GM23338 (cell line): ENCODE data around the gene PLBD1. TPM values are rescaled to one million over a fixed set of nuclear protein-coding genes. Genes with fewer than 3 reads are reported as not detected.

Source experiments
- ATAC-seq: fragments of 200-7000 bp; cut with Tn5 transposase; 3 replicates; pipeline ENCODE4 v1.9.1; 2020
- DNase-seq: peaks from one replicate; pipeline ENCODE4 v3.0.0-alpha.2; 2015; ENCODE audit warnings: low spot score
- H2AFZ ChIP-seq: fragments of 200-600 bp; sonication (generic); 2 replicates; pipeline ENCODE4 v1.8.0; 2016; ENCODE audit warnings: antibody characterized with exemption, mild to moderate bottlenecking, moderate library complexity
- H3F3A ChIP-seq: fragments of 200-600 bp; sonication (generic); replicated peaks from 2 replicates; pipeline ENCODE4 v1.8.0; 2017; ENCODE audit warnings: antibody characterized with exemption, mixed run types, low read depth
- H3K27ac ChIP-seq: fragments of 200-600 bp; sonication (generic); 2 replicates; pipeline ENCODE4 v1.6.1; 2016; ENCODE audit warnings: low read depth
- H3K27me3 ChIP-seq: fragments of 200-600 bp; sonication (generic); 2 replicates; pipeline ENCODE4 v1.8.0; 2016; ENCODE audit warnings: mild to moderate bottlenecking, mixed run types, moderate library complexity; ENCODE audit not compliant: insufficient read depth
- H3K36me3 ChIP-seq: fragments of 200-600 bp; sonication (generic); 2 replicates; pipeline ENCODE4 v1.8.0; 2016; ENCODE audit warnings: mild to moderate bottlenecking; ENCODE audit not compliant: insufficient read depth
- H3K4me1 ChIP-seq: fragments of 200-600 bp; sonication (generic); 2 replicates; pipeline ENCODE4 v1.8.0; 2016; ENCODE audit warnings: mild to moderate bottlenecking, moderate library complexity; ENCODE audit not compliant: insufficient read depth
- H3K4me2 ChIP-seq: fragments of 200-600 bp; sonication (generic); 2 replicates; pipeline ENCODE4 v1.7.1; 2017; ENCODE audit warnings: mixed run types
- H3K4me3 ChIP-seq: fragments of 200-600 bp; sonication (generic); 2 replicates; pipeline ENCODE4 v1.6.1; 2016; ENCODE audit warnings: mixed run types
- H3K79me2 ChIP-seq: fragments of 200-600 bp; sonication (generic); replicated peaks from 2 replicates; pipeline ENCODE4 v1.8.0; 2017; ENCODE audit warnings: mild to moderate bottlenecking; ENCODE audit not compliant: insufficient read depth
- H3K9me2 ChIP-seq: fragments of 200-600 bp; sonication (generic); 2 replicates; pipeline ENCODE4 v1.8.0; 2017; ENCODE audit not compliant: insufficient read depth
- H4K20me1 ChIP-seq: fragments of 200-600 bp; sonication (generic); replicated peaks from 2 replicates; pipeline ENCODE4 v1.8.0; 2017; ENCODE audit warnings: mild to moderate bottlenecking; ENCODE audit not compliant: insufficient read depth
- H3K27ac Mint-ChIP-seq: 2 replicates; pipeline ENCODE4 v1.8.0; 2020; ENCODE audit warnings: inconsistent platforms, mild to moderate bottlenecking, moderate library complexity, mixed read lengths
- H3K27me3 Mint-ChIP-seq: 3 replicates; pipeline ENCODE4 v1.8.0; 2022; ENCODE audit warnings: low read depth, mild to moderate bottlenecking, moderate library complexity, mixed read lengths, inconsistent platforms; ENCODE audit not compliant: insufficient read depth, poor library complexity
- H3K36me3 Mint-ChIP-seq: 3 replicates; pipeline ENCODE4 v1.8.0; 2021; ENCODE audit warnings: low read depth, mild to moderate bottlenecking, inconsistent platforms, moderate library complexity, mixed read lengths
- H3K4me1 Mint-ChIP-seq: 3 replicates; pipeline ENCODE4 v1.8.0; 2020; ENCODE audit warnings: mild to moderate bottlenecking, inconsistent platforms, mixed read lengths
- H3K4me3 Mint-ChIP-seq: 3 replicates; pipeline ENCODE4 v1.8.0; 2021; ENCODE audit warnings: moderate library complexity, mild to moderate bottlenecking, inconsistent platforms, mixed read lengths
- H3K9me3 Mint-ChIP-seq: 3 replicates; pipeline ENCODE4 v1.8.0; 2020; ENCODE audit warnings: moderate library complexity, mild to moderate bottlenecking, inconsistent platforms, mixed read lengths
- CREB1 ChIP-seq: fragments of 250-450 bp; sonication (Bioruptor Pico); IDR thresholded peaks from 2 replicates; pipeline ENCODE4 v1.5.0; 2020; ENCODE audit warnings: low read depth, mild to moderate bottlenecking, moderate library complexity
- CTCF ChIP-seq, 2 experiments: fragments of 200-600 bp in 1 of 2; sonication (generic) in 1 of 2; conservative IDR thresholded peaks; 2 replicates each; pipeline versions ENCODE4 v1.5.1 to v1.6.1; 2016 to 2017; ENCODE audit warnings: antibody characterized with exemption in 2 of 2, low read depth in 2 of 2, mild to moderate bottlenecking in 2 of 2, moderate library complexity in 1 of 2
- EZH2 ChIP-seq: fragments of 200-600 bp; sonication (generic); IDR thresholded peaks from one replicate; pipeline ENCODE4 v1.8.0; 2017; ENCODE audit warnings: antibody characterized with exemption, mild to moderate bottlenecking, low read depth; ENCODE audit not compliant: unreplicated experiment
- JUNB ChIP-seq: IDR thresholded peaks from one replicate; pipeline ENCODE4 v1.6.1; 2016; ENCODE audit warnings: antibody characterized with exemption; ENCODE audit not compliant: unreplicated experiment
- NANOG ChIP-seq: IDR thresholded peaks from 2 replicates; pipeline ENCODE4 v1.6.1; 2016; ENCODE audit warnings: antibody characterized with exemption, borderline replicate concordance
- POLR2AphosphoS5 ChIP-seq: IDR thresholded peaks from 2 replicates; pipeline ENCODE4 v1.6.1; 2016; ENCODE audit warnings: antibody characterized with exemption, low read depth
- REST ChIP-seq: IDR thresholded peaks from one replicate; pipeline ENCODE4 v1.6.1; 2018; ENCODE audit warnings: antibody characterized with exemption; ENCODE audit not compliant: unreplicated experiment
- STAT1 ChIP-seq: IDR thresholded peaks from one replicate; pipeline ENCODE4 v1.6.1; 2016; ENCODE audit warnings: antibody characterized with exemption; ENCODE audit not compliant: unreplicated experiment
- ZNF331 ChIP-seq: fragments of 250-450 bp; sonication (Bioruptor Pico); IDR thresholded peaks from 2 replicates; pipeline ENCODE4 v1.5.0; 2020; ENCODE audit warnings: low read depth, mild to moderate bottlenecking, moderate library complexity
- polyA plus RNA-seq: library from polyadenylated mRNA; unstranded; fragments of >200 nt; fragmentation: Nextera tagmentation; extraction: Ambion mirVana; gene quantifications from 2 replicates; pipeline ENCODE4 v1.2.1, GENCODE V29; 2016
- total RNA-seq: library from RNA; depleted of rRNA; stranded (reverse); fragments of >200 nt; shearing (Covaris generic); gene quantifications from 2 replicates; pipeline ENCODE4 v1.2.3, GENCODE V29; 2014
- TF ChIP-seq, protein P1 (sequence below): IDR thresholded peaks from 2 replicates; pipeline ENCODE4 v1.6.1; 2016; ENCODE audit warnings: antibody characterized with exemption

Gene PLBD1
- total and polyA plus RNA-seq, 2 experiments from 2014 or later, result 10.2 to 16.3 TPM

DNA sequence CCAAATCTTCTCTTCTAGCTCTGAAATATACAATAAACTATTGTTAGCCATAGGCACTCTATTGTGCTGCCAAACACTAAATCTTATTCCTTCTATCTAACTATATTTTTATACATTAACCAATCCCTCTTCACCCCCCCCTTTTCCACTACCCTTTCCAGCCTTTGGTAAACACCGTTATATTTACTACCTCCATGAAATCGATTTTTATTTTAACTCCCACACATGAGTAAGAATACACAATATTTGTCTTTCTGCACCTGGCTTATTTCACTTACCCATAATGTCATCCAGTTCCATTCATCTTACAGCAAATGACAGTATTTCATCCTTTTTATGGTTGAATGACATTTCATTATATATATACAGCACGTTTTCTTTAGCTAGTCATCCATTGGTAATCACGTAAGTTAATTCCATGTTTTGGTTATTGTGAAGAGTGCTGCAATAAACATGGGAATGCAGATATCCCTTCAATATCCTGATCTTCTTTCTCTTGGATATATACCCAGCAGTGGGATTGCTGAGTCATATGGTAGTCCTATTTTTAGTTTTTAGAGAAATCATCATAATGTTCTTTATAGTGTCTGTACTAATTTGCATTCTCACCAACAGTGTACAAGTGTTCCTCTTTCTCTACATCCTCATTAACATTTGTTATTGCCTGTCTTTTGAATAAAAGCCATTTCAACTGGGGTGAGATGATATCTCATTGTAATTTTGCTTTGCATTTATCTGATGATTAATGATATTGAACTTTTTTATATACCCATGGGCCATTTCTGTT, 34.2 kb upstream of the PLBD1 start (continued):
- TF ChIP-seq EZH2, result no peak
- no peak for TF ChIP-seq POLR2AphosphoS5
- TF ChIP-seq ZNF331 (CRISPR knock-in tag), result no peak
- TF ChIP-seq STAT1, result no peak
- no peak for TF ChIP-seq JUNB
- no peak for TF ChIP-seq REST
- TF ChIP-seq CREB1, result no peak

GRCh38 chr12:14597480-14597879, 29.8 kb upstream of the PLBD1 start:
- Histone ChIP-seq H3K79me2 (no peaks in the 10 kb centered on the region), H3K9me2 (no peaks in the 10 kb centered on the region; the same call in 1 of the 2 replicates), H3F3A (no peaks in the 10 kb centered on the region), H4K20me1 (no peaks in the 10 kb centered on the region), H3K4me2 (no peak overlapping the region), H3K4me3 (no peak overlapping the region), H2AFZ (no peak overlapping the region), H3K27me3 (no peaks in the 10 kb centered on the region), H3K27ac (no peak overlapping the region), H3K4me1 (no peaks in the 10 kb centered on the region), H3K36me3 (no peaks in the 10 kb centered on the region)
- ATAC-seq (no peak), DNase-seq (no peak)
- TF ChIP-seq EZH2 (no peak), STAT1 (no peak)
- Mint-ChIP-seq H3K36me3 (no peaks in the 10 kb centered on the region), H3K9me3 (peaks cover 11% of the 10 kb centered on the region; the same call in 2 of the 3 replicates), H3K27ac (no peak overlapping the region), H3K4me1 (no peaks in the 10 kb centered on the region), H3K4me3 (no peak overlapping the region), H3K27me3 (peaks cover 8% of the 10 kb centered on the region)

GRCh38 chr12:14591719-14592118, 24.0 kb upstream of the PLBD1 start:
- H3K27me3 Mint-ChIP-seq, result peaks cover 15% of the 10 kb centered on the region
- H3K36me3 Mint-ChIP-seq, result no peaks in the 10 kb centered on the region
- H2AFZ ChIP-seq, result no peak overlapping the region
- no peak overlapping the region for H3K27ac Mint-ChIP-seq
- H3K9me3 Mint-ChIP-seq, result peaks cover 3% of the 10 kb centered on the region; the same call in 1 of the 3 replicates
- H3K4me3 Mint-ChIP-seq, result no peak overlapping the region
- DNase-seq (no peak), ATAC-seq (no peak)
- no peaks in the 10 kb centered on the region for H3K27me3 ChIP-seq
- H3K4me1 Mint-ChIP-seq, result no peaks in the 10 kb centered on the region; the same call in 2 of the 3 replicates
- no peak overlapping the region for H3K4me3 ChIP-seq
- H3K79me2 ChIP-seq, result no peaks in the 10 kb centered on the region
- no peak for TF ChIP-seq POLR2AphosphoS5
- TF ChIP-seq, protein P1, sequence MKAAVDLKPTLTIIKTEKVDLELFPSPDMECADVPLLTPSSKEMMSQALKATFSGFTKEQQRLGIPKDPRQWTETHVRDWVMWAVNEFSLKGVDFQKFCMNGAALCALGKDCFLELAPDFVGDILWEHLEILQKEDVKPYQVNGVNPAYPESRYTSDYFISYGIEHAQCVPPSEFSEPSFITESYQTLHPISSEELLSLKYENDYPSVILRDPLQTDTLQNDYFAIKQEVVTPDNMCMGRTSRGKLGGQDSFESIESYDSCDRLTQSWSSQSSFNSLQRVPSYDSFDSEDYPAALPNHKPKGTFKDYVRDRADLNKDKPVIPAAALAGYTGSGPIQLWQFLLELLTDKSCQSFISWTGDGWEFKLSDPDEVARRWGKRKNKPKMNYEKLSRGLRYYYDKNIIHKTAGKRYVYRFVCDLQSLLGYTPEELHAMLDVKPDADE, result no peak
- no peak for TF ChIP-seq JUNB
- no peak for TF ChIP-seq REST
- TF ChIP-seq NANOG, result no peak
- no peak for TF ChIP-seq CTCF (conservative IDR thresholded peaks at IDR 0.05; ENCODE audit: low read depth in 2 of 2)
- H3K9me2 ChIP-seq, result no peaks in the 10 kb centered on the region
- H3K4me2 ChIP-seq, result no peak overlapping the region
- H3K4me1 ChIP-seq, result no peaks in the 10 kb centered on the region
- no peak overlapping the region for H3K27ac ChIP-seq
- no peaks in the 10 kb centered on the region for H3K36me3 ChIP-seq
- H3F3A ChIP-seq, result no peaks in the 10 kb centered on the region
- no peaks in the 10 kb centered on the region for H4K20me1 ChIP-seq
